ENCODE measurements around the gene FHIT. TPM values are rescaled to one million over a fixed set of nuclear protein-coding genes. Genes with fewer than 3 reads are reported as not detected.

The FHIT gene
- total RNA-seq, 4 donors from 2014 or later, result 4.6 to 6.1 (median 5.7) TPM

DNA sequence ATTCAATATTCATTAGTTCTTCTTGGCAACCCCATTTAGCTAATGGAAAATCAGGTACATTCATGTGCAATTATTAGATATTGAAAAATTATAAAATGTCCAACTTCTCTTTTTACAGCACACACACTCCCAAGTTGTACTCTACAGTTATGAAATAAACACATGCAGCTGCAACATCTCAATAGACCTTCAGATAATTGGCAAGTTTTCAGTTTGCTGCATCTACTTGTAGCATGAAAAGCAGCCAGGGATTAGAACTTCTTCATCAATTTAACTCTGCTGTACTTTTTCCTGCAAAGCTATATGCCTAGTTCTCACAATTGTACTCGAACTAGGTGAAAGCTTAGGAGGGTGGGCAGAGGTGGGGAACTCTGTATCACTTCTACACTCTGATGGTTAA is 46.6 kb upstream of the FHIT start:
- peaks cover 0 to 3% (median 0%) of the 10 kb centered on the region in 4 donors for H3K4me1 ChIP-seq
- H3K4me3 ChIP-seq, result no peak overlapping the region
- 59% methylated on average over 1 of the region's 1 CpG for WGBS
- TF ChIP-seq POLR2A (IDR thresholded peaks at IDR 0.05; ENCODE audit: low read depth), result no peak
- TF ChIP-seq, protein P1, sequence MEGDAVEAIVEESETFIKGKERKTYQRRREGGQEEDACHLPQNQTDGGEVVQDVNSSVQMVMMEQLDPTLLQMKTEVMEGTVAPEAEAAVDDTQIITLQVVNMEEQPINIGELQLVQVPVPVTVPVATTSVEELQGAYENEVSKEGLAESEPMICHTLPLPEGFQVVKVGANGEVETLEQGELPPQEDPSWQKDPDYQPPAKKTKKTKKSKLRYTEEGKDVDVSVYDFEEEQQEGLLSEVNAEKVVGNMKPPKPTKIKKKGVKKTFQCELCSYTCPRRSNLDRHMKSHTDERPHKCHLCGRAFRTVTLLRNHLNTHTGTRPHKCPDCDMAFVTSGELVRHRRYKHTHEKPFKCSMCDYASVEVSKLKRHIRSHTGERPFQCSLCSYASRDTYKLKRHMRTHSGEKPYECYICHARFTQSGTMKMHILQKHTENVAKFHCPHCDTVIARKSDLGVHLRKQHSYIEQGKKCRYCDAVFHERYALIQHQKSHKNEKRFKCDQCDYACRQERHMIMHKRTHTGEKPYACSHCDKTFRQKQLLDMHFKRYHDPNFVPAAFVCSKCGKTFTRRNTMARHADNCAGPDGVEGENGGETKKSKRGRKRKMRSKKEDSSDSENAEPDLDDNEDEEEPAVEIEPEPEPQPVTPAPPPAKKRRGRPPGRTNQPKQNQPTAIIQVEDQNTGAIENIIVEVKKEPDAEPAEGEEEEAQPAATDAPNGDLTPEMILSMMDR (IDR thresholded peaks at IDR 0.05), result no peak
- H3K27ac ChIP-seq (replicated peaks in 1 of 4), result no peak overlapping the region
- intact Hi-C loops (cut with DNase I), result no loop called here
- H3K36me3 ChIP-seq, result no peaks in the 10 kb centered on the region
- no peaks in the 10 kb centered on the region for H3K9me3 ChIP-seq
- H3K27me3 ChIP-seq, result no peaks in the 10 kb centered on the region
- DNase-seq (ENCODE audit: extremely low spot score), result no peak

DNA sequence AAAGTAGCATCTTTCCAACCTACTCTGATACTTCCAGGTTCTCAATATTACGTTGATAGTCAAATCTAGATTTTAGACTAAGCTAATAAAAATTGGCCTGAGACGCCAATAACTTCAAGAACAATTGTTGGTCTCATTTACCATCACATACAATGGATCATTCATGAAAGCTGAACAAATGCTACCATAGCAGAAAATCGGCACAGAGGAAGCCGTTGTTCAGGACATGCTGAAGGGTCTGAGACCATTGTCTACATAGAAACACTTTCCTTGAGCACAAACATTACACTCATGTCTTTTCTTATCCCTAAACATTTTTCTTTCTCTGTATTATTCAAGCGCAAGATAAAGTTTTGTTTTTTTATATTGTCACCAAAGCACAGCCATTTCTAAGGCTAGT is 37.2 kb upstream of the FHIT start:
- H3K27ac ChIP-seq (replicated peaks in 1 of 4), result no peak overlapping the region
- WGBS, result 92% methylated on average over 5 of the region's 5 CpGs

DNA sequence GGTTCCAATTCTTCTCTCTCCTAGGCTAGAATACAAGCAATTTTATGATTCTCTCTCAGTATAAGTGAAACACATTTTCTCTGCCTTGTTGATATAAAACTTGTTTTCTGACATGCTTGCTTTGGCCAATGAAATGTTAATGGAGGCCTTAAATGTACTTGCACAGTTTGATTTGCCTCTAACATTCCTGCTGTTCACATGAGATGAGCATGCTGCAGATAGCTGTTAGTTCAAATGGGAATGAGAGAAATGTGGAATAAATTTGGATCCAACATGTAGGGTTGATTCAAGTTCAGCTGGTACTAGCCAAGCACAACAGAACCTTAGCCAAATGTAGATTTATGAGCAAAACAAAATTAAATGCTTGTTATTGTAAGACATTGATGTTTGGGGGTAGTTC is 32.6 kb upstream of the FHIT start:
- intact Hi-C loops (cut with DNase I), result no loop called here
- no peaks in the 10 kb centered on the region for H3K27me3 ChIP-seq
- H3K9me3 ChIP-seq, result no peaks in the 10 kb centered on the region
- TF ChIP-seq EP300 (IDR thresholded peaks at IDR 0.05) (no peak), POLR2A (IDR thresholded peaks at IDR 0.05; ENCODE audit: low read depth) (no peak), POLR2AphosphoS5 (IDR thresholded peaks at IDR 0.05) (no peak)
- TF ChIP-seq, protein P1 (IDR thresholded peaks at IDR 0.05), result no peak
- no peak for DNase-seq (ENCODE audit: extremely low spot score)
- no peak overlapping the region for H3K4me3 ChIP-seq
- no peaks in the 10 kb centered on the region for H3K36me3 ChIP-seq
- H3K4me1 ChIP-seq, result no peaks in the 10 kb centered on the region
- H3K27ac ChIP-seq (replicated peaks in 1 of 4), result no peak overlapping the region

More for the DNA sequence above, 37.2 kb upstream of the FHIT start:
- H3K36me3 ChIP-seq, result no peaks in the 10 kb centered on the region
- H3K4me1 ChIP-seq, result no peaks in the 10 kb centered on the region
- no peak overlapping the region for H3K4me3 ChIP-seq
- no peak for TF ChIP-seq EP300 (IDR thresholded peaks at IDR 0.05)
- TF ChIP-seq, protein P1 (IDR thresholded peaks at IDR 0.05), result no peak
- no peak for TF ChIP-seq POLR2AphosphoS5 (IDR thresholded peaks at IDR 0.05)
- TF ChIP-seq POLR2A (IDR thresholded peaks at IDR 0.05; ENCODE audit: low read depth), result no peak
- H3K9me3 ChIP-seq, result no peaks in the 10 kb centered on the region
- no peak for DNase-seq (ENCODE audit: extremely low spot score)
- intact Hi-C loops (cut with DNase I), result no loop called here
- H3K27me3 ChIP-seq, result no peaks in the 10 kb centered on the region

DNA sequence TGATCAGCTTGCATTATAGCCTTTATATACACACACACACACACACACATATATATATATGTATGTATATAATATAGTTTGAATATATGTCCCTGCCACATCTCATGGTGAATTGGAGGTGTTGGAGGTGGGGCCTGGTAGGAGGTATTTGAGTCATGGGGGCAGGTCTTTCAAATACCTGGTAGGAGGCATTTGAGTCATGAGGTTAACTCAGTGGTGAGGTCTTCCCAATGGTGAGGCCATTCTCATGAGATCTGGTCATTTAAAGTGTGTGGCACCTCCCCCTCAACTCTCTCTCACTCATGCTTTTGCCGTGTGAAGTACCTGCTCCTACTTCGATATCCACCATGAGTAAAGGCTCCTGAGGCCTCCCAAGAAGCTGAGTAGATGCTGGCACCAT is 27.5 kb upstream of the FHIT start:
- no peaks in the 10 kb centered on the region for H3K36me3 ChIP-seq
- no peaks in the 10 kb centered on the region for H3K27me3 ChIP-seq
- TF ChIP-seq, protein P1 (IDR thresholded peaks at IDR 0.05), result no peak
- no peak for TF ChIP-seq EP300 (IDR thresholded peaks at IDR 0.05)
- no peak for TF ChIP-seq POLR2AphosphoS5 (IDR thresholded peaks at IDR 0.05)
- TF ChIP-seq POLR2A (IDR thresholded peaks at IDR 0.05; ENCODE audit: low read depth), result no peak
- H3K4me3 ChIP-seq, result no peak overlapping the region
- no peak overlapping the region for H3K27ac ChIP-seq (replicated peaks in 1 of 4)
- intact Hi-C loops (cut with DNase I), result no loop called here
- DNase-seq (ENCODE audit: extremely low spot score), result no peak
- no peaks in the 10 kb centered on the region for H3K9me3 ChIP-seq
- 93% methylated on average over 2 of the region's 2 CpGs for WGBS
- H3K4me1 ChIP-seq, result no peaks in the 10 kb centered on the region

DNA sequence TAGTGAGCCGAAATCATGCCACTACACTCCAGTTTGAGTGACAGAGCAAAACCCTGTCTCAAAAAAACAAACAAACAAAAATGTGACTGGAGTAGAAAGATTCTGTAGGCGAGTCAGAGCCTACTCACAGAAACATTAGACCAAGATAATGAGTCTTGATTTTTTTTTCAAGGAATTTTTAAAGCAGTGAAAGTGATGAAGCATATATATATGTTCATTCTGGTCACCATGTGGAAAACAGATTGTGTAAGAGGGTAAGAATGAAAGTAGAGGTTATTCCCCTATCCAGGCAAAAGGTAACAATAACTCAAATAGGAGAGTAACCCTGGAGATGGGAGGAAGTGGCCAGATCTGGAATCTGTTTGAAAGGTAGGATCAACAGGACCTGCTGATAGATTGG is 26.2 kb upstream of the FHIT start:
- intact Hi-C loops (cut with DNase I), result no loop called here
- Histone ChIP-seq H3K4me3 (no peak overlapping the region), H3K4me1 (no peaks in the 10 kb centered on the region), H3K27ac (replicated peaks in 1 of 4) (no peak overlapping the region), H3K9me3 (no peaks in the 10 kb centered on the region), H3K27me3 (no peaks in the 10 kb centered on the region), H3K36me3 (no peaks in the 10 kb centered on the region)
- TF ChIP-seq POLR2AphosphoS5 (IDR thresholded peaks at IDR 0.05), result no peak
- TF ChIP-seq, protein P1 (IDR thresholded peaks at IDR 0.05), result no peak
- TF ChIP-seq EP300 (IDR thresholded peaks at IDR 0.05), result no peak
- no peak for TF ChIP-seq POLR2A (IDR thresholded peaks at IDR 0.05; ENCODE audit: low read depth)
- 87% methylated on average over 2 of the region's 2 CpGs for WGBS
- DNase-seq (ENCODE audit: extremely low spot score), result no peak

Measured in esophagus muscularis mucosa (tissue), 4 donors.